ENCODE results near the gene CANX. TPM values are rescaled to one million over a fixed set of nuclear protein-coding genes. Genes with fewer than 3 reads are reported as not detected.
"Not testable (repeated sequence)": the region's sequence is repeated elsewhere in the genome, so short reads cannot be mapped to it uniquely, and the experiment has no call there.

Gene CANX
- total and polyA plus RNA-seq, 8 donors, result 66.3 to 633 (median 469) TPM

DNA sequence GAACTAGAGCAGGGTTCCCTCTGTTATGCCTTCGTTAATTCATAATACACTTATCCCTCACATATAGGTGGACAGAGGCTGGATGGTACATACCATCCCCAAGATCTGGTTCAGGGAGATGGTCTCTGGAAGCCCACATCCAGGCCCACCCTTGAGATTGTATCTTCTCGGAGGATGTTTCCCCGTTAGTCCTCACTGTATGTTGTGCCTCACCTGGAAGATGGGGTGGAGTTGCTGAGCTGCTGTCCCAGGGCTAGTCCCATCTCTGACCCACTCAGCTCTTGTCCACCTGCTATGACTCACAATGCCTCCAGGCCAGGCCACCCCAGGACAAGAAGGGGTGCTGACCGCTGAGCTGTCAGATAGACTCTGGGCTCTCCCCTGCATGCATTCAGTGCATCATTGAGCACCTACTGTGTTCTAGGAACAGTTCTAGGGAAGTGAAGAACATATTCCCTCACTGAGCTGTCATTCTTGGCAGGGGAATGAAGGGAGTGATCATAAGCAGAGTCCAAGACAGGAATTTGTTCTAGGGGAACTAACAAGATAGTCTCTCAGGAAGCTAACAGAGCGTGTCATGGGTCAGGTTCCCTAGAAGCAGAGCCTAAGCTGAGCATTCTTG is 17.9 kb upstream of the CANX start, which contains the start of gene CBY3:
CBY3 (minus strand) TSS at position 255 of the 622 bp plus-strand sequence; CDS start at position 139, 116 bp downstream.
- Histone ChIP-seq H3K27ac (no peak within 1 kb of the TSS), H3K27me3 (no peaks in the 10 kb centered on the region), H3K4me3 (no peak within 1 kb of the TSS), H3K4me1 (peaks cover 6 to 19% (median 7%) of the 10 kb centered on the region in 3 donors), H3K9me3 (no peaks in the 10 kb centered on the region), H3K36me3 (no peaks in the 10 kb centered on the region)
- FAIRE-seq (no peak), ATAC-seq (no peak), DNase-seq (no peak)
- TF ChIP-seq, protein P1, sequence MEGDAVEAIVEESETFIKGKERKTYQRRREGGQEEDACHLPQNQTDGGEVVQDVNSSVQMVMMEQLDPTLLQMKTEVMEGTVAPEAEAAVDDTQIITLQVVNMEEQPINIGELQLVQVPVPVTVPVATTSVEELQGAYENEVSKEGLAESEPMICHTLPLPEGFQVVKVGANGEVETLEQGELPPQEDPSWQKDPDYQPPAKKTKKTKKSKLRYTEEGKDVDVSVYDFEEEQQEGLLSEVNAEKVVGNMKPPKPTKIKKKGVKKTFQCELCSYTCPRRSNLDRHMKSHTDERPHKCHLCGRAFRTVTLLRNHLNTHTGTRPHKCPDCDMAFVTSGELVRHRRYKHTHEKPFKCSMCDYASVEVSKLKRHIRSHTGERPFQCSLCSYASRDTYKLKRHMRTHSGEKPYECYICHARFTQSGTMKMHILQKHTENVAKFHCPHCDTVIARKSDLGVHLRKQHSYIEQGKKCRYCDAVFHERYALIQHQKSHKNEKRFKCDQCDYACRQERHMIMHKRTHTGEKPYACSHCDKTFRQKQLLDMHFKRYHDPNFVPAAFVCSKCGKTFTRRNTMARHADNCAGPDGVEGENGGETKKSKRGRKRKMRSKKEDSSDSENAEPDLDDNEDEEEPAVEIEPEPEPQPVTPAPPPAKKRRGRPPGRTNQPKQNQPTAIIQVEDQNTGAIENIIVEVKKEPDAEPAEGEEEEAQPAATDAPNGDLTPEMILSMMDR (IDR thresholded peaks at IDR 0.05), result no peak
- WGBS, 2 donors, result 94 to 95% methylated on average over 5 of the region's 5 CpGs
- intact Hi-C loops (cut with DNase I), result no loop called here

DNA sequence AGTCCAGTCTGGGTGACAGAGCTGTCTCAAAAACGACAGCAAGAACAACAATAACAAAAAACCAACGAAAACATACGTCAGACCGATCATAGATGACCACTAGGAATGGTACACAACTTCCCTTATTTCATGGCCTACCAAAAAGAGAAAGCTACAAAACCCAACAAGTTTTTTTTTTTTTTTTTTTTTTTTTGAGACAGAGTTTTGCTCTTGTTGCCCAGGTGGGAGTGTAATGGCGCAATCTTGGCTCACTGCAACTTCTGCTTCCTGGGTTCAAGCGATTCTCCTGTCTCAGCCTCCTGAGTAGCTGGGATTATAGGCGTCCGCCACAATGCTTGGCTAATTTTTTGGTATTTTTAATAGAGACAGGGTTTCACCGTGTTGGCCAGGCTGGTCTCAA is 9.6 kb upstream of the CANX start:
- ATAC-seq; H3K27ac ChIP-seq; H3K4me3 ChIP-seq; H3K27me3 ChIP-seq; intact Hi-C loops (cut with DNase I); FAIRE-seq; H3K9me3 ChIP-seq; H3K4me1 ChIP-seq; H3K36me3 ChIP-seq; DNase-seq: not testable (repeated sequence)
- WGBS, 2 donors, result 87 to 91% methylated on average over 9 of the region's 9 CpGs

DNA sequence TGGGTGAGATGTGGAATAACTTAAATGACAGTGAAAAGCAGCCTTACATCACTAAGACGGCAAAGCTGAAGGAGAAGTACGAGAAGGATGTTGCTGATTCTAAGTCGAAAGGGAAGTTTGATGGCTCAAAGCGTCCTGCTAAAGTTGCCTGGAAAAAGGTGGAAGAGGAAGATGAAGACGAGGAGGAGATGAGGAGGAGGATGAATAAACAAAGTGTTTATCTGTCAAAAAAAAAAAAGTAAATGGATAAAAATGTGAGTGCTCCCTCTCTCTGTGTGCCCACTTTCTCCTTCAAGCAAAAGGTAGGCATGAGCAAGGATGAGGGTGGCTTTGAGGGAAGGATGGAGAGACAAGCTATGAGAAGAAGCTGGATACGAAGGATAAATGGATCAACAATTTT is 4.2 kb upstream of the CANX start:
- no peaks in the 10 kb centered on the region for H3K36me3 ChIP-seq
- no peak for ATAC-seq
- no peak for DNase-seq
- no peak overlapping the region for H3K4me3 ChIP-seq
- TF ChIP-seq, protein P1 (IDR thresholded peaks at IDR 0.05), result no peak
- WGBS, 2 donors, result 93 to 95% methylated on average over 6 of the region's 6 CpGs
- FAIRE-seq, result no peak
- no peaks in the 10 kb centered on the region for H3K9me3 ChIP-seq
- intact Hi-C loops (cut with DNase I), result no loop called here
- H3K4me1 ChIP-seq, result peaks cover 0 to 11% (median 0%) of the 10 kb centered on the region in 3 donors
- no peaks in the 10 kb centered on the region for H3K27me3 ChIP-seq
- H3K27ac ChIP-seq, result no peak overlapping the region

DNA sequence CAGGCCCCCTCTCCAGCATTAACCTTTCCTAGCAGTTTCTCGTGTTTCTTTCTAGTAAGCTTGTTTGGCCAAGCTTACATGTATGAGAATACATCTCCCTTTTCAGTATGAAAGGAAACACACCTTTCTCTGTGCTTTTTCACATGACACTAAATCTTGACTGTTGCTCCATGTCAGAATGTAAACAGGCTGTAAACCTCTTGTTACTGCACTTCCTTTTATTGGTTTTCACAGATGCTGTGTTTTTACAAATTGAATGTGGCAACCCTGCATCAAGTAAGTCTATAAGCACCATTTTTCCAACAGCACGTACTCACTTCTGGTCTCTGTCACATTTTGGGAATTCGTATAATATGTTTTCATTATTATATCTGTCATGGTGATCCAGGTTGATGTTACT is 2.2 kb upstream of the CANX start:
- Histone ChIP-seq H3K27me3 (no peaks in the 10 kb centered on the region), H3K9me3 (no peaks in the 10 kb centered on the region), H3K4me3 (no peak overlapping the region), H3K4me1 (peaks cover 0 to 16% (median 0%) of the 10 kb centered on the region in 3 donors), H3K36me3 (no peaks in the 10 kb centered on the region), H3K27ac (no peak overlapping the region)
- 91 to 97% methylated on average over 3 of the region's 3 CpGs for WGBS, 2 donors
- TF ChIP-seq, protein P1 (IDR thresholded peaks at IDR 0.05), result no peak
- no peak for FAIRE-seq
- no peak for ATAC-seq
- intact Hi-C loops (cut with DNase I), result no loop called here
- no peak for DNase-seq

DNA sequence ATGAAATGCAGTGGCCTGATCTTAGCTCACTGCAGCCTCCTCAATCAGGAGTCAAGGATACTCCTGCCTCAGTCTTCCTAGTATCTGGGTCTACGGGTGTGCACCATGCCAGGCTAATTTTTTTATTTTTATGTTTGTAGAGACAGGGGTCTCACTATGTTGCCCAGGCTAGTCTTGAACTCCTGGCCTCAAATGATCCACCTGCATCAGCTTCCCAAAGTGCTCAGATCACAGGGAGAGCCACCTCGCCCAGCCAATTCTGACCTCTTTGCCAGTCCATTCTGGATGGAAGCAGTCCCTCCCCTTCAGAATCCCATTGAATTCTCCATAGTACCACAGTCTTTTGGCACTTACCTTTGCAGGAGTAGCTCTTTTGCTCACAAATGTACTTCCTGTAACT is 1.7 kb upstream of the CANX start:
- WGBS, 2 donors, result 96 to 98% methylated on average over 2 of the region's 2 CpGs
- Histone ChIP-seq H3K9me3 (no peaks in the 10 kb centered on the region), H3K36me3 (no peaks in the 10 kb centered on the region), H3K27me3 (no peaks in the 10 kb centered on the region), H3K4me3 (no peak overlapping the region), H3K4me1 (peaks cover 0 to 21% (median 0%) of the 10 kb centered on the region in 3 donors), H3K27ac (peak overlapping the region in 1 of 4 donors; percentile 88)
- TF ChIP-seq, protein P1 (IDR thresholded peaks at IDR 0.05), result no peak
- ATAC-seq (no peak), DNase-seq (peak in 1 of 6 donors; percentile 6), FAIRE-seq (no peak)
- intact Hi-C loops (cut with DNase I), result no loop called here

DNA sequence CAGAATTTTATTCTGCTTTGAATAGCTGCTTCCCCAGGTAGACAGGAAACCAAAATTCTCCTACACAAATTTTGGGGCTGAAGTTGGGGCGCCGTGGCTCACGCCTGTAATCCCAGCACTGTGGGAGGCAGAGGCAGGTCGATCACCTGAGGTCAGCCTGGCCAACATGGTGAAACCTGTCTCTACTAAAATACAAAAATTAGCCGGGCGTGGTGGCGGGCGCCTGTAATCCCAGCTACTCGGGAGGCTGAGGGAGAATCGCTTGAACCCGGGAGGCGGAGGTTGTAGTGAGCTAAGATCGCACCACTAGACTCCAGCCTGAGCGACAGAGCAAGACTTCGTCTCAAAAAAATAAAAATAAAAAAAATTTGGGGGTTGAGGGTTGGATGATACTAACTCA is 1.2 kb upstream of the CANX start:
- FAIRE-seq; intact Hi-C loops (cut with DNase I); H3K36me3 ChIP-seq; H3K9me3 ChIP-seq; H3K27me3 ChIP-seq; ATAC-seq: not testable (repeated sequence)
- WGBS, 2 donors, result 91 to 93% methylated on average over 15 of the region's 15 CpGs
- peak in 1 of 6 donors; percentile 36 for DNase-seq
- Histone ChIP-seq H3K4me3 (peak overlapping the region in 2 of 4 donors; percentile 84 to 89), H3K4me1 (peaks cover 0 to 21% (median 0%) of the 10 kb centered on the region in 3 donors), H3K27ac (peak overlapping the region; percentile 86 to 92 (median 87))
